GM21825 (cell line): ENCODE data around the gene SIDT1.

Source experiments
- ATAC-seq: cut with Tn5 transposase; IDR thresholded peaks from one replicate; pipeline ENCODE4 v1.9.1; 2021; ENCODE audit warnings: mild to moderate bottlenecking, moderate library complexity; ENCODE audit not compliant: unreplicated experiment

SIDT1 gene

GRCh38 chr3:113531826-113532697, at the start of gene SIDT1:
Gene SIDT1 (plus strand): TSS chr3:113532555. CDS start chr3:113533022, 467 bp downstream.
- peak; percentile 71 for ATAC-seq

GRCh38 chr3:113485161-113485609, 47.2 kb upstream of the SIDT1 start:
- ATAC-seq, result no peak

DNA sequence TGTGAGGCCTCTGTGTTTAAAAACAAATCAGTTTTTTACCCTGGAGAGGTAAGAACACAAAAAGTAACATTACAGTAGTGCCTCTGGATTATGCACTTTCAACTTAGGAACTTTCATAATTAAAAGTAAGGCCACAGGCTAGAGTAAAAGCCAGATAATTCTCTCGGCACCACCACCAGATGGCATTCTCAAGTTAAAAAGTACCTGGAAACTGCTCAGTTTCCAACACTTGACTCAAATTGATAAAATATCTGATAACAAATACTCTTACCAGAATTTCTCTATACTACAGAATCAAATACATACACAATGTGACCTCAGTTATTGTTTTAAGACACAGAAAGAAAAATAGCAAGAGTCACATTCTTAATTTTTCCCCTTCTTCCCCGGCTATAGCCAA, 37.3 kb upstream of the SIDT1 start:
- peak; percentile 49 for ATAC-seq

GRCh38 chr3:113496924-113497323, 35.4 kb upstream of the SIDT1 start:
- no peak for ATAC-seq

GRCh38 chr3:113498221-113499005, 33.9 kb upstream of the SIDT1 start:
- no peak for ATAC-seq

DNA sequence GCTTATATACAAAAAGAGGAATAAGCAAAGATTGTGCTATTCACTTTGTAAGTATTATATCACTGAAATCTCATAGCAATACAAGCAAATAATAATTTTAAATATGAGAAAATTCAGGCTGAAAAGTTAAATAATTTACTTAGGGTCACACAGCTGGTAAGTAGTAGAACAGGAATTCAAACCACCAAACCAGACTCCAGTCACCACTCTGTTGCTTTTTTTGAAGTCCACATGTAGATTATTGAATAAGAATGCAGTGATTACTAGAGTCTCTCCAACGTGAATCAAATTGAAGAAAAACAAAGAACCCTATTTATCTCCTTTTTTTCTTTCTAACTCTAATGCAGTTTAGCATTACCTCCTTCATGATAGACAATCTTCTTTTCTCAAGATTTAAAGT, 33.3 kb upstream of the SIDT1 start:
- no peak for ATAC-seq

DNA sequence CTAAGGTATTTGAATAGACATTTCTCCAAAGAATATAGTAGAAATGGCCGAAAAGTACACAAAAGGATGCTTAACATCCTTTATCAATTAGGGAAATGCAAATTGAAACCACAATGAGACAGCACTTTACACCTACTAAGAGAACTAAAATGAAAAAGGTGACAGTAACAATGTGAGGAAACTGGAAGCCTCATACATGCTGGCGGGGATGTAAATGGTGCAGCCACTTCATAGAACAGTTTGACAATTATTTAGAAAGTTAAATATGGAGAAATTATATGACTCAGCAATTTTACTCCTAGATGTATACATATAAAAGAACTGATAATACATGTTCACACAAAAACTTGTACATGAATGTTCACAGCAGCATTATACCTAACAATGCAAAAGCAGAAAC, 30.8 kb upstream of the SIDT1 start:
- no peak for ATAC-seq

GRCh38 chr3:113505867-113506266, 26.5 kb upstream of the SIDT1 start:
- ATAC-seq, result no peak

DNA sequence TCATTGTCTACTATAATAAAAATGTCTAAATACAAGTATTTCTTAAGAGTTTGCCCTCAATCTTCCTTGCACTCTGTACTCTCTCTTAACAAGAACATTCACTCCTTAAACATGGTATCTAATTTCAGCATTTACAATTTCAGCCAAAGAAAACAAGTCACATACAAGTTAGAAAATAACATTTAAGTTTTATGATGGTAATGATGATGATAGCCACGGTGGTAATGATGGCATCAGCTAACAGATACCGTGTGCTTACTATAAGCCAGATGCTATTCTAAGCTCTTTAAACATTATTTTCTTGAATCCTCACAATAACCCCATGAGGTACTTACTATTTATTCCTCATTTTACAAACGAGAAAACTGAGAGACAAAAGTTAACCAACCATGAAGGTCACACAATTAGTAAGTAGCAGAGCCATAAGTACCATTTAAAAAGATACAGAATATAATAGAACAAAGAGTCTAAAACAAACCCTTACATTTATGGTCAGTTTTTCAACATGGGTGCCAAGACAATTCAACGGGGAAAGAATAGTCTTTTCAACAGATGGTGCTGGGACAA, 24.8 kb upstream of the SIDT1 start:
- ATAC-seq, result no peak

DNA sequence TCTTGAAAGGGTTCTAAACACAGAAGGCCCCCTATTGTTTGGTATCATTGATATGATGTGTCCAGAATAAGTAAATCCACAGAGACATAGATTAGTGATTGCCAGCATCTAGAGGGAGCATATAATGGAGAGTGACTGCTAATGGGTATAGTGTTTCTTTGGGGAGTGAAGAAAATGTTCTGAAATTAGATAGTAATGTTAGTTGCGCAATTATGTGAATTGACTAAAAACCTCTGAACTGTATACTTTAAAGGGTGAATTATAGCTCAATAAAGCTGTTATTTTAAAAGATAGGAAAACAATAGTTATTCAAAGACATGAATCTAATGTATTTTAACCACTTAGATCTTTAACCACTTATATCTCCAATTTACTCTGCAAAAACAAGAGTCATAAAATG, 23.4 kb upstream of the SIDT1 start:
- ATAC-seq, result no peak

- ATAC-seq, result peak; percentile 9
These were observed 18.0 kb upstream of the SIDT1 start for GRCh38 chr3:113514265-113514769.

- ATAC-seq, result no peak
These were observed 16.2 kb upstream of the SIDT1 start for GRCh38 chr3:113516115-113516505.

DNA sequence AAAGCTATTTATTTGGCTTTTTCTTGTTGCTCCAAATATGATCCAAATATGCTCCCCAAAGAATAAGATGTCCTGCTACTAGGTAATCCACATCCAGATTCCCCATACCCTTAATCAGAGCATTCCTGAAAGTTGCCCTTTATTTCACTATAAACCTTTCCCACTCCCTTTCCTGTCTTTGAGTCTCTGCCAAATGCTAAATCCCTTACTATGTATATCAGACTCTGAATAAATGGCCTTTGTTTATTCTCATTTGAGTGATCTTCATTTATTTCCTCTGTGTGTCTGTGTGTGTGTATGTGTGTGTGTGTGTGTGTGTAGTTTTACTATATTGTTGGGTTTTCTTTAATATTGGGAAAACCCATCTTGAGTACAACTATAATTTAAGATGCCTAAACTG, 10.4 kb upstream of the SIDT1 start:
- no peak for ATAC-seq

DNA sequence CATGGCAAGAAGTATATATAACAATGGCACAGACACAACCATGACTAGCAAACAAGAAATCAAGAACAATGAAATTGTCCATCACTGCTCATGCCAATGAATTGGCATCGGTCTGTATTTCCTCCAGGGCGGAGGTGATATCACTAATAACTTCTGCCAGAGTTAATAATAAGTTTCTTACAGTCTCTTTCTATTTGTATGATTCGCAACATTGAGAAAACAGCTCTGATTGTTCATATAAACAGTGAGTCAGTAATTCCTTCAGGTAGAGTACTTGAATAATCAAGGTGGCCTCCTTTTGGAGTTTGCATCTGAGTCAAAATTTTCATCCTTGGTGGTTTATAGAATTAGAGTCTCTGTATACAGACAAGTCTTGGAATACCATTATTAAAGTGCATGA, 9.1 kb upstream of the SIDT1 start:
- no peak for ATAC-seq

DNA sequence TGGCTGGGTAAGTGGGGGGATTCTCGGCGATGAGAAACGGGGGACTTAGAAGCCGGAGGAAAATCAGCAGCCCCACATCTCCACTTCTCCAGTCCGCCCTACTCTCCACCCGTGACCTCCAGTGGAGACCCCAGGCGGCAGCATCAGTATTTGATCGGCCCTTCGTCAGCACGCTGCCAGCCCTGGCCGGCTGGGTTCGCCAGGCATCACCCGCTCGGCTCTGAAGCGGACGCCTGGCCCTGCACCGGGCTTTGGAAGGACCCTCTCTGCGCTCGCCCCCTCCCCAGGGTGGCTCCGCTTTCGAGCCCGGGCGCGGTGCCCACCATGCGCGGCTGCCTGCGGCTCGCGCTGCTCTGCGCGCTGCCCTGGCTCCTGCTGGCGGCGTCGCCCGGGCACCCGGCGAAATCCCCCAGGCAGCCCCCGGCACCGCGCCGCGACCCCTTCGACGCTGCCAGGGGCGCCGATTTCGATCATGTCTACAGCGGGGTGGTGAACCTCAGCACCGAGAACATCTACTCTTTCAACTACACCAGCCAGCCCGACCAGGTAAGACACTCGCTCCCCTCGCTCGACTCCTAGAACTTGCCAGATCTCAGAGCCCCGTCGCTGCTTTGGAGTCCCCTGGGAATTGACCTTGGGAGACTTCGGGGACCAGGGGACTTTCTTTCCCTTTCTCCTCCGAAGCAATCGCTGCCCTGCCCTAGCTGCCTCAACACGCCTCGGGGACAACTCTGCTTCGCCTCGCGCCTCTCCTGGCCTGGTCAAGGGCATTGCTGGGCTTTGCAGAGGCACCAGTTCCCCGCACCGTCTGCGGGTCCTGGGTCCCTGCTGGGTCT, 561 bp downstream of the SIDT1 start:
- ATAC-seq, result peak; percentile 28

DNA sequence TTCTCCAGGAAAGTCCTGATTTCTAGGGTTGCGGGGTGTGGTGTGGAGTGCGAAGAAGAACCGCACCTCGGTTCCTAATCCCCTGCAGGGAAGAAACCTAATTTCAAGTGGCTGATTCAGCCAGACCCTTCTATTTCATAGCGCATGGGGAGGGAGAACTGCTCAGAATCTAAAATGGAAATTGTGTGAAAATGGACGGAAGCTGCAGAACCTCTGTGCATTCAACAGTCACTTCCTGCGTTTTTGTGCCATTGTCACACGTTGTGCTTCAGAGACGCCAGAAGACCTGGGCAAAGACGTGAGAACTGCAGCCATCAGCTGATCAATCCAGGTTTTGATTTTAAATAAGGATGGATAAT, 1.2 kb downstream of the SIDT1 start:
- peak; percentile 33 for ATAC-seq

DNA sequence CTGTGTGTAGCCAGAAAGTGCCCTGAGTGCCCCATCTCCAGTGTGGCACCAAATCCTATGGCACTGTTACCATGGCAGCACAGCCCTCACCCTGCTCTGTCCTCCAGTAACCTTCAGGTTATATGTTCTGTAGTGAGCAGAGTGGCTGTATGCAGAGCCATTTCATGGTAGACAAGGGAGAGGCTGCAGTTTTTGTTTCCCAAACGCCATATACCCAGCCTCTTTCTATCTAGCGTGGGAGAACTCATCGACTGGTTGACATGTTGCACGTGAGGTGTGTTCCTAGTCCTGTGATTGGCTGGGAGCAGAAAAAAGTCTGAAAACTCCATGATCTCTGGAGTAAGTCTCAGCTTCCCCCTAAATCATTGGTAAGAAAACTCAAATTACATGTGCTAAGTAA, 2.0 kb downstream of the SIDT1 start:
- no peak for ATAC-seq

DNA sequence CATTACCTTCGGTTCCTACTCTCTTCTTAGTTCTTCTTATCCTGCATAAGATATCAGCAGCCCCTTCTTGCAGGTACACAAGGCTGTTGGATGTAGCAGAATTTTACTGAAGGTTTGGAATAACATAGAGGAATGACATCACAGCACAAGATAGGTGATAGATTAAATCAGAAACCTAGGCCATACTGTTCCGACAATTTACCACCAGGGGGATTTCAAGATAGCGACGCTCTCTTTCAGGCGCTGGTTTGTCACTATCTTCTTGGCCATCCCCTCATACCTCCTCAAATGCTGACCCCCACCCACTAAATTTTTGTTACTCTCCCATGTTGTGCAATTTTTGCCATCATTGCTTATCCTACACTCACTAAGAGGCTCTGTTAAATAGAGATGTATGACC, 3.5 kb downstream of the SIDT1 start:
- ATAC-seq, result no peak

- no peak for ATAC-seq
These were observed 4.3 kb downstream of the SIDT1 start for GRCh38 chr3:113536627-113537101.

DNA sequence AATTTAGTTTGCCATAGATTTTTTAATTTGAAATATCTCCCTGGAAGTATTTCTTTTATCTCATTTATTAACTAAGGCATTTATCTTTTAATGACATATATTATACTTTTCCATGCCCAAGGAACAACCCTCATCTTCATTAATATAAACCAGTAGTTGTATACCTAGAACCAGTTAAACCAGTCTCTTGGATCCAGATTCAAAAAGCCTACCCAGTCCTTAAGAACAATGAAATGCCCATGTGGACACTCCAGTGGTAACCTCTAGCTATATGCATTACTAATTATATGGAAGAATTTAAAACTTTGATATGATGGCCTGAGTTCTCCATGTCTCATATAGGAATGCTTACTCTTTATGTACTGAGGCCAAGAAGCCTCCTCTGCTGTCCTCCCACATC, 4.8 kb downstream of the SIDT1 start:
- ATAC-seq, result no peak

DNA sequence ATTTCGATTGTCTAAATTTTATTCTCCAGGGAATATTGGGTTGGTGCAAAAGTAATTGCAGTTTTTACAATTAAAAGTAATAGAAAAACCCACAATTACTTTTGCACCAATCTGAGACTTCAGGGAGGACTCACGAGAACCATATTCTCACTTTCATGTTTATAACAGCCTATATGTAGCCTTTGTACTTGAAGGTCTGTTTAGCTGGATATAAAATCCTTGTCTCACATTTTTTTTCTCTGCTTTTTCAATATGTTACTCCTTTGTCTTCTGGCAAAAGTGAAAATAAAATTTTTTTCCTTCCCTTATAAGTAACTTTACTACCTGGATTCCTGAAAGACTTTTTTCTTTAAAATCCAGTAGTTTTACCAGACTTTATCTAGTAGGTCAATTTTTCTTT, 9.2 kb downstream of the SIDT1 start:
- no peak for ATAC-seq
